ENCODE results near the gene PTGR2. TPM values are rescaled to one million over a fixed set of nuclear protein-coding genes. Genes with fewer than 3 reads are reported as not detected.

PTGR2 gene
- total RNA-seq, 1 experiment from 2014 or later = 21.8 TPM

DNA sequence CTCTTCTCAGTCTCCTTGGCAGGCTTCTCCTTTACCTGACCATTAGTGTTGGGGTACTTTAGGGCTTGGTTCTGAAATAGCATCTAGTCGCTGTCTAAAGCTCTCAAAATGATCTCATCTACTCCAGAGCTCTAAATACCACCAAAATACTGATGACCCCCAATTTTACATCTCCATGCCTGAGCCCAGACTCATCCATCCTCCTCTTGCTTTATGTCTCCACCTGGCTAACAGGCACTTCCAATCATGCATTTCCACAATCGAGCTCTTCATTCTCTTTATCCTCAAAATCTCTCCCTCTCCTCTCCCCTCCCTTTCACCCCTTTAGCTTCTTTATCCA, 40.5 kb upstream of the PTGR2 start:
- Histone ChIP-seq H3K36me3 (ENCODE audit: low read depth) (no peaks in the 10 kb centered on the region), H4K20me1 (ENCODE audit: insufficient read depth) (no peaks in the 10 kb centered on the region), H3K79me2 (ENCODE audit: low read depth) (no peaks in the 10 kb centered on the region), H3K4me2 (no peak overlapping the region), H3K4me1 (replicated peaks; ENCODE audit: insufficient read depth) (0 out of 2 replicates have a peak, but pooled peaks cover 7% of the 10 kb centered on the region), H3K4me3 (no peak overlapping the region), H3K27ac (no peak overlapping the region), H3K9me2 (ENCODE audit: insufficient read depth) (no peaks in the 10 kb centered on the region), H3K9me3 (ENCODE audit: insufficient read depth, low read depth) (no peaks in the 10 kb centered on the region), H3K27me3 (ENCODE audit: insufficient read depth, low read depth) (no peaks in the 10 kb centered on the region), H3F3A (ENCODE audit: insufficient read depth, low read depth) (no peaks in the 10 kb centered on the region), H2AFZ (no peak overlapping the region)
- BruUV-seq (replicated peaks) = no TSS peak
- no peak for DNase-seq
- ChIA-PET CTCF (interaction anchor here (0.6 kb wide), 1 partner anchor 19 kb away, joined by 4 read pairs; no protein-coding TSS in a partner anchor), POLR2A (ENCODE audit: unreplicated experiment) (no interaction called here)
- intact Hi-C loops (cut with micrococcal nuclease; ENCODE audit: unreplicated experiment) = no loop called here
- no peak for TF ChIP-seq EZH2 (IDR thresholded peaks at IDR 0.05; ENCODE audit: low read depth)
- TF ChIP-seq, protein P1, sequence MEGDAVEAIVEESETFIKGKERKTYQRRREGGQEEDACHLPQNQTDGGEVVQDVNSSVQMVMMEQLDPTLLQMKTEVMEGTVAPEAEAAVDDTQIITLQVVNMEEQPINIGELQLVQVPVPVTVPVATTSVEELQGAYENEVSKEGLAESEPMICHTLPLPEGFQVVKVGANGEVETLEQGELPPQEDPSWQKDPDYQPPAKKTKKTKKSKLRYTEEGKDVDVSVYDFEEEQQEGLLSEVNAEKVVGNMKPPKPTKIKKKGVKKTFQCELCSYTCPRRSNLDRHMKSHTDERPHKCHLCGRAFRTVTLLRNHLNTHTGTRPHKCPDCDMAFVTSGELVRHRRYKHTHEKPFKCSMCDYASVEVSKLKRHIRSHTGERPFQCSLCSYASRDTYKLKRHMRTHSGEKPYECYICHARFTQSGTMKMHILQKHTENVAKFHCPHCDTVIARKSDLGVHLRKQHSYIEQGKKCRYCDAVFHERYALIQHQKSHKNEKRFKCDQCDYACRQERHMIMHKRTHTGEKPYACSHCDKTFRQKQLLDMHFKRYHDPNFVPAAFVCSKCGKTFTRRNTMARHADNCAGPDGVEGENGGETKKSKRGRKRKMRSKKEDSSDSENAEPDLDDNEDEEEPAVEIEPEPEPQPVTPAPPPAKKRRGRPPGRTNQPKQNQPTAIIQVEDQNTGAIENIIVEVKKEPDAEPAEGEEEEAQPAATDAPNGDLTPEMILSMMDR (conservative IDR thresholded peaks at IDR 0.05) = no peak

DNA sequence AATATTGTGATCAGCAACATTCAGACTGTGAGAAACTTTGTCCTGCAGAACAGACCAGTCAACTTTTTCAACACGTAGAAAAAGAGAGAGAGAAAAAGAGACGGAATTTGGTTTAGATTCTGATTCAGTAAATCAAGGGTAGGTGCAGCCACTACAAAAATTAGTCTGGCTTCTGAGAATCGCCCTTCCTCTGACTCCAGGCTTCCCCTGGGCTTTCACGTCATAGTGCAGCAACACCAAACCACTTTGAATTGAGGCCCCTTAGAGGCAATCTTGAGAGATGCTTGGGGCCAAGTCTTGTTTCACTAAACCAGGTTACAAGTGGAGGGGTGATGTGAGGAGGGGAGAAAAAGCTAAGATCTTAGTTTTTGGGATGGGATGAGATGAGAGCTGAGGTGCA, 37.5 kb upstream of the PTGR2 start:
- no peaks in the 10 kb centered on the region for H4K20me1 ChIP-seq (ENCODE audit: insufficient read depth)
- no peaks in the 10 kb centered on the region for H3K79me2 ChIP-seq (ENCODE audit: low read depth)
- H3K4me3 ChIP-seq = no peak overlapping the region
- H3K9me3 ChIP-seq (ENCODE audit: insufficient read depth, low read depth) = no peaks in the 10 kb centered on the region
- H3K36me3 ChIP-seq (ENCODE audit: low read depth) = no peaks in the 10 kb centered on the region
- no peak for TF ChIP-seq EZH2 (IDR thresholded peaks at IDR 0.05; ENCODE audit: low read depth)
- H3K27ac ChIP-seq = no peak overlapping the region
- H3K27me3 ChIP-seq (ENCODE audit: insufficient read depth, low read depth) = no peaks in the 10 kb centered on the region
- no peak overlapping the region for H2AFZ ChIP-seq
- H3F3A ChIP-seq (ENCODE audit: insufficient read depth, low read depth) = no peaks in the 10 kb centered on the region
- CTCF ChIA-PET = no interaction called here
- DNase-seq = no peak
- POLR2A ChIA-PET (ENCODE audit: unreplicated experiment) = interaction anchor here (0.7 kb wide), 1 partner anchor 8 kb away, joined by 3 read pairs; no protein-coding TSS in a partner anchor
- H3K4me1 ChIP-seq (replicated peaks; ENCODE audit: insufficient read depth) = peaks cover 7% of the 10 kb centered on the region; the same call in 1 of the 2 replicates
- no TSS peak for BruUV-seq (replicated peaks)
- intact Hi-C loops (cut with micrococcal nuclease; ENCODE audit: unreplicated experiment) = no loop called here
- no peak overlapping the region for H3K4me2 ChIP-seq
- H3K9me2 ChIP-seq (ENCODE audit: insufficient read depth) = no peaks in the 10 kb centered on the region

DNA sequence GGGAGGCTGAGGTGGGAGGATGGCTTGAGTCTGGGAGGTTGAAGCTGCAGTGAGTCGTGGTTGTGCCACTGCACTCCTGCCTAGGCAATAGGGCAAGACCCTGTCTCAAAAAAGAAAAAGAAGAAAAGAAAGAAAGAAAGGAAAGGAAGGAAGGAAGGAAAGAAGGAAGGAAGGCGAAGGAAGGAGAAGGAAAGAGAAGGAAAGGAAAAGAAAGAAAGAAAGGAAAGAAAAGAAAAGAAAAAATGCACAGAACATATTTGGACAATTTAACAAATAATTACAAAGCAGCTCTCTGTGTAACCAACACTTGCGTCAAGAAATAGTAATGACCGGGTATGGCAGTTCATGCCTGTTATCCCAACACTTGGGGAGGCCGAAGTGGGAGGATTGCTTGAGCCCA, 35.8 kb upstream of the PTGR2 start:
- H3K9me3 ChIP-seq (ENCODE audit: insufficient read depth, low read depth) = no peaks in the 10 kb centered on the region
- no peak overlapping the region for H3K27ac ChIP-seq
- no peak for TF ChIP-seq EZH2 (IDR thresholded peaks at IDR 0.05; ENCODE audit: low read depth)
- TF ChIP-seq, protein P1 (conservative IDR thresholded peaks at IDR 0.05) = no peak
- peaks cover 8% of the 10 kb centered on the region; the same call in 1 of the 2 replicates for H3F3A ChIP-seq (ENCODE audit: insufficient read depth, low read depth)
- POLR2A ChIA-PET (ENCODE audit: unreplicated experiment) = no interaction called here
- DNase-seq = no peak
- H3K4me1 ChIP-seq (replicated peaks; ENCODE audit: insufficient read depth) = peaks cover 16% of the 10 kb centered on the region
- H3K4me2 ChIP-seq = no peak overlapping the region
- no peak overlapping the region for H3K4me3 ChIP-seq
- no peak overlapping the region for H2AFZ ChIP-seq
- H4K20me1 ChIP-seq (ENCODE audit: insufficient read depth) = no peaks in the 10 kb centered on the region
- intact Hi-C loops (cut with micrococcal nuclease; ENCODE audit: unreplicated experiment) = no loop called here
- no peaks in the 10 kb centered on the region for H3K27me3 ChIP-seq (ENCODE audit: insufficient read depth, low read depth)
- H3K36me3 ChIP-seq (ENCODE audit: low read depth) = no peaks in the 10 kb centered on the region
- no TSS peak for BruUV-seq (replicated peaks)
- no peaks in the 10 kb centered on the region for H3K9me2 ChIP-seq (ENCODE audit: insufficient read depth)
- CTCF ChIA-PET = interaction anchor here (0.7 kb wide), 1 partner anchor 120 kb away, joined by 4 read pairs; no protein-coding TSS in a partner anchor
- no peaks in the 10 kb centered on the region for H3K79me2 ChIP-seq (ENCODE audit: low read depth)

DNA sequence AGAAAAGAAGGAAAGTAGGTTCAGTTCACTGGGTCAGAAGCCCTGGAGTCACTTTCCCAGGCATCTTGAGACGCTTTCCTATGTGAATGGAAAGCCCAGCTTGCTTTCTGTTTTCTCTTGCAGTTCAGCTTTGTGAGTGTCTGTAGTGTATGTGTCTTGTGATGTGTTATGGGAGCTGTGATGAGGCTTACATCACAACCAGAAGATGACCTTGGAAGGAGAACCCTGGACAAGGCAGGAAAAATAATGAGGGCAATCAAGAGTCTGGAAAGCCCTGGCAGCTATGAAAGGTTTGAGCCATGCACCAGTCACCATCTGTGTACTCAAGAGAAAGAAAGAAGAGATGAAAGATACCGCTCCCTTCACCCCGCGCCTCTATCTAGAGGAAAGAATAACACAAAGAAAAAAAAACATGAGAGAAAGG, 35.2 kb upstream of the PTGR2 start:
- H3F3A ChIP-seq (ENCODE audit: insufficient read depth, low read depth) = peaks cover 10% of the 10 kb centered on the region; the same call in 1 of the 2 replicates
- H3K4me2 ChIP-seq = no peak overlapping the region
- no peaks in the 10 kb centered on the region for H3K27me3 ChIP-seq (ENCODE audit: insufficient read depth, low read depth)
- intact Hi-C loops (cut with micrococcal nuclease; ENCODE audit: unreplicated experiment) = no loop called here
- CTCF ChIA-PET = interaction anchor here (0.7 kb wide), 1 partner anchor 120 kb away, joined by 4 read pairs; no protein-coding TSS in a partner anchor
- no TSS peak for BruUV-seq (replicated peaks)
- H3K9me3 ChIP-seq (ENCODE audit: insufficient read depth, low read depth) = no peaks in the 10 kb centered on the region
- H4K20me1 ChIP-seq (ENCODE audit: insufficient read depth) = no peaks in the 10 kb centered on the region
- H3K79me2 ChIP-seq (ENCODE audit: low read depth) = no peaks in the 10 kb centered on the region
- no peak for DNase-seq
- H3K27ac ChIP-seq = no peak overlapping the region
- H3K4me3 ChIP-seq = no peak overlapping the region
- H3K4me1 ChIP-seq (replicated peaks; ENCODE audit: insufficient read depth) = peaks cover 12% of the 10 kb centered on the region
- TF ChIP-seq, protein P1 (conservative IDR thresholded peaks at IDR 0.05) = no peak
- TF ChIP-seq EZH2 (IDR thresholded peaks at IDR 0.05; ENCODE audit: low read depth) = no peak
- H2AFZ ChIP-seq = no peak overlapping the region
- no peaks in the 10 kb centered on the region for H3K36me3 ChIP-seq (ENCODE audit: low read depth)
- no peaks in the 10 kb centered on the region for H3K9me2 ChIP-seq (ENCODE audit: insufficient read depth)
- POLR2A ChIA-PET (ENCODE audit: unreplicated experiment) = no interaction called here
